A549 (cell line): Measurements from ENCODE around the gene IFITM5.

Experiments
- CEBPB ChIP-seq, 2 experiments: fragments of >200 bp in 1 of 2; sonication (Bioruptor Twin) in 1 of 2; formaldehyde crosslinking in 1 of 2; IDR thresholded peaks; 2 replicates each; pipeline ENCODE4 v1.6.1; 2012 to 2016
- MAZ ChIP-seq: fragments of 150-350 bp; IDR thresholded peaks from 2 replicates; pipeline ENCODE4 v1.6.1; 2014; ENCODE audit warnings: antibody characterized with exemption, low read depth, low read length, borderline replicate concordance
- POLR2A ChIP-seq: IDR thresholded peaks from 2 replicates; pipeline ENCODE4 v1.6.1; 2012; ENCODE audit warnings: mild to moderate bottlenecking, low read length
- TP53 ChIP-seq: fragments of 250-450 bp; sonication (Bioruptor Pico); IDR thresholded peaks from 2 replicates; pipeline ENCODE4 v1.5.0; 2021; ENCODE audit warnings: mild to moderate bottlenecking, moderate library complexity
- ZNF302 ChIP-seq: fragments of 250-450 bp; sonication (Bioruptor Pico); IDR thresholded peaks from 2 replicates; pipeline ENCODE4 v1.9.0; 2021; ENCODE audit warnings: inconsistent platforms, mild to moderate bottlenecking, moderate library complexity
- TF ChIP-seq, protein P1 (sequence below): fragments of >200 bp; sonication (Bioruptor Twin); formaldehyde crosslinking; IDR thresholded peaks from 3 replicates; pipeline ENCODE4 v1.5.1; 2016
- TF ChIP-seq, protein P2 (sequence below): fragments of 250-450 bp; sonication (Bioruptor Pico); IDR thresholded peaks from 2 replicates; pipeline ENCODE4 v1.5.0; 2021; ENCODE audit warnings: mild to moderate bottlenecking, moderate library complexity, borderline replicate concordance
- TF ChIP-seq, protein P3 (sequence below): fragments of 450-650 bp; IDR thresholded peaks from 2 replicates; pipeline ENCODE4 v1.6.1; 2014; ENCODE audit warnings: antibody characterized with exemption

DNA sequence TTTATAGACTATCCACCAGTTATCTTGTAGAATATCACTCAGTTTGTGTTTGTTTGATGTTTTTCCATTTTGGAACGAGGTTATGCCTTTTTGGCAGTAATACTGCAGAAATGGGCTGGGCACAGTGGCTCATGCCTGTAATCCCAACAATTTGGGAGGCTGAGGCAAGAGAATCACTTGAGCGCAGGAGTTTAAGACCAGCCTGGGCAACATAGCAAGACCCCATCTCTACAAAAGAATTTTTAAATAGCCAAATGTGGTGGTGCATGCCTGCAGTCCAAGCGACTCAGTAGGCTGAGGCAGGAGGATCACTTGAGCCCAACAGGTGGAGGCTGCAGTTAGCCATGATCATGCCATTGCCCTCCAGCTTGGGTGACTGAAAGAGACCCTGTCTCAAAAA, 47.2 kb upstream of the IFITM5 start:
- TF ChIP-seq, protein P1, sequence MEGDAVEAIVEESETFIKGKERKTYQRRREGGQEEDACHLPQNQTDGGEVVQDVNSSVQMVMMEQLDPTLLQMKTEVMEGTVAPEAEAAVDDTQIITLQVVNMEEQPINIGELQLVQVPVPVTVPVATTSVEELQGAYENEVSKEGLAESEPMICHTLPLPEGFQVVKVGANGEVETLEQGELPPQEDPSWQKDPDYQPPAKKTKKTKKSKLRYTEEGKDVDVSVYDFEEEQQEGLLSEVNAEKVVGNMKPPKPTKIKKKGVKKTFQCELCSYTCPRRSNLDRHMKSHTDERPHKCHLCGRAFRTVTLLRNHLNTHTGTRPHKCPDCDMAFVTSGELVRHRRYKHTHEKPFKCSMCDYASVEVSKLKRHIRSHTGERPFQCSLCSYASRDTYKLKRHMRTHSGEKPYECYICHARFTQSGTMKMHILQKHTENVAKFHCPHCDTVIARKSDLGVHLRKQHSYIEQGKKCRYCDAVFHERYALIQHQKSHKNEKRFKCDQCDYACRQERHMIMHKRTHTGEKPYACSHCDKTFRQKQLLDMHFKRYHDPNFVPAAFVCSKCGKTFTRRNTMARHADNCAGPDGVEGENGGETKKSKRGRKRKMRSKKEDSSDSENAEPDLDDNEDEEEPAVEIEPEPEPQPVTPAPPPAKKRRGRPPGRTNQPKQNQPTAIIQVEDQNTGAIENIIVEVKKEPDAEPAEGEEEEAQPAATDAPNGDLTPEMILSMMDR, result no peak
- TF ChIP-seq, protein P2, sequence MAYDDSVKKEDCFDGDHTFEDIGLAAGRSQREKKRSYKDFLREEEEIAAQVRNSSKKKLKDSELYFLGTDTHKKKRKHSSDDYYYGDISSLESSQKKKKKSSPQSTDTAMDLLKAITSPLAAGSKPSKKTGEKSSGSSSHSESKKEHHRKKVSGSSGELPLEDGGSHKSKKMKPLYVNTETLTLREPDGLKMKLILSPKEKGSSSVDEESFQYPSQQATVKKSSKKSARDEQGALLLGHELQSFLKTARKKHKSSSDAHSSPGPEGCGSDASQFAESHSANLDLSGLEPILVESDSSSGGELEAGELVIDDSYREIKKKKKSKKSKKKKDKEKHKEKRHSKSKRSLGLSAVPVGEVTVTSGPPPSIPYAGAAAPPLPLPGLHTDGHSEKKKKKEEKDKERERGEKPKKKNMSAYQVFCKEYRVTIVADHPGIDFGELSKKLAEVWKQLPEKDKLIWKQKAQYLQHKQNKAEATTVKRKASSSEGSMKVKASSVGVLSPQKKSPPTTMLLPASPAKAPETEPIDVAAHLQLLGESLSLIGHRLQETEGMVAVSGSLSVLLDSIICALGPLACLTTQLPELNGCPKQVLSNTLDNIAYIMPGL (CRISPR knock-in tag), result no peak
- TF ChIP-seq POLR2A (no peak), TP53 (CRISPR knock-in tag) (no peak), CEBPB (IDR thresholded peaks at IDR 0.05) (no peak), ZNF302 (CRISPR knock-in tag) (no peak), MAZ (no peak)
- TF ChIP-seq, protein P3, sequence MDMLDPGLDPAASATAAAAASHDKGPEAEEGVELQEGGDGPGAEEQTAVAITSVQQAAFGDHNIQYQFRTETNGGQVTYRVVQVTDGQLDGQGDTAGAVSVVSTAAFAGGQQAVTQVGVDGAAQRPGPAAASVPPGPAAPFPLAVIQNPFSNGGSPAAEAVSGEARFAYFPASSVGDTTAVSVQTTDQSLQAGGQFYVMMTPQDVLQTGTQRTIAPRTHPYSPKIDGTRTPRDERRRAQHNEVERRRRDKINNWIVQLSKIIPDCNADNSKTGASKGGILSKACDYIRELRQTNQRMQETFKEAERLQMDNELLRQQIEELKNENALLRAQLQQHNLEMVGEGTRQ, result no peak
